ENCODE data around the gene DMD.

DNA sequence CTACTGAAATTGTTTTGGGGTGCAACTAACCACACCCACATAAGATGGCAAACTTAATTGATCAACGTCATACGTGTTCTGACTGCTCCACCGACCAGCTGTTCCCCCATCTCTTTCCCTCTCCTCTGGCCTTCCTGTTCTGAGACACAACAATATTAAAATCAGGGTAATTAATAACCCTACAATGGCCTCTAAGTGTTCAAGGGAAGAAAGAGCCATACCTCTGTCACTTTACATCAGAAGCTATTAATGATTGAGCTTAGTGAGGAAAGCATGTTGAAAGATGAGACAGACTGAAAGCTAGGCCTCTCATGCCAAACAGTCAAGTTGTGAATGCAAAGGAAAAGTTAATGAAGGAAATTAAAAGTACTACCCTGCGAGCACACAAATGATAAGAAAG lies 1965.6 kb downstream of the DMD start:
- TF ChIP-seq, protein P1, sequence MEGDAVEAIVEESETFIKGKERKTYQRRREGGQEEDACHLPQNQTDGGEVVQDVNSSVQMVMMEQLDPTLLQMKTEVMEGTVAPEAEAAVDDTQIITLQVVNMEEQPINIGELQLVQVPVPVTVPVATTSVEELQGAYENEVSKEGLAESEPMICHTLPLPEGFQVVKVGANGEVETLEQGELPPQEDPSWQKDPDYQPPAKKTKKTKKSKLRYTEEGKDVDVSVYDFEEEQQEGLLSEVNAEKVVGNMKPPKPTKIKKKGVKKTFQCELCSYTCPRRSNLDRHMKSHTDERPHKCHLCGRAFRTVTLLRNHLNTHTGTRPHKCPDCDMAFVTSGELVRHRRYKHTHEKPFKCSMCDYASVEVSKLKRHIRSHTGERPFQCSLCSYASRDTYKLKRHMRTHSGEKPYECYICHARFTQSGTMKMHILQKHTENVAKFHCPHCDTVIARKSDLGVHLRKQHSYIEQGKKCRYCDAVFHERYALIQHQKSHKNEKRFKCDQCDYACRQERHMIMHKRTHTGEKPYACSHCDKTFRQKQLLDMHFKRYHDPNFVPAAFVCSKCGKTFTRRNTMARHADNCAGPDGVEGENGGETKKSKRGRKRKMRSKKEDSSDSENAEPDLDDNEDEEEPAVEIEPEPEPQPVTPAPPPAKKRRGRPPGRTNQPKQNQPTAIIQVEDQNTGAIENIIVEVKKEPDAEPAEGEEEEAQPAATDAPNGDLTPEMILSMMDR (IDR thresholded peaks at IDR 0.05): no peak
- TF ChIP-seq POLR2A (IDR thresholded peaks at IDR 0.05): no peak

Data from sigmoid colon (tissue), 3 donors.